GM19463 (cell line): Measurements from ENCODE around the gene TRPM8.

Experiments used
- ATAC-seq: cut with Tn5 transposase; IDR thresholded peaks from one replicate; pipeline ENCODE4 v1.9.1; 2021; ENCODE audit warnings: mild to moderate bottlenecking, moderate library complexity; ENCODE audit not compliant: unreplicated experiment

Gene TRPM8

DNA sequence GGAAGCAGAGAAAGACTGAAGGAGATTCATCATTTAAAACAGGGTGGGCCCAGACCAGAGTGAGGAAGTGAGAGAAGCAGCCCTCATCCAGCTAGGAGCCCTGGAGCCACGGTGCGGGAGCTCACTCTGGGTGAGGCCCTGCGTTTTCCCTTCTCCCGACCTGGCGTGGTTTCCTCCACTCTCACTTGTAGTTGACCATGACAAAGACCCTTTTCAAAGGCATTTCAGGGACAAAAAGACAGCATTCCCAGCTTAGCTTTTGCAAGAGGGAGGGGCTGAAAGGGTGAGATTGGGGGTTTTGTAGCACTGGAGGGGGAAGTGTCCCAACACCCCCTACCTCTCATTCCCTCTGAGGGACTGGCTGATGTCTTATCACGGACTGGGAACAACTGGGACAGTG, 56.6 kb downstream of the TRPM8 start:
- ATAC-seq, result no peak

DNA sequence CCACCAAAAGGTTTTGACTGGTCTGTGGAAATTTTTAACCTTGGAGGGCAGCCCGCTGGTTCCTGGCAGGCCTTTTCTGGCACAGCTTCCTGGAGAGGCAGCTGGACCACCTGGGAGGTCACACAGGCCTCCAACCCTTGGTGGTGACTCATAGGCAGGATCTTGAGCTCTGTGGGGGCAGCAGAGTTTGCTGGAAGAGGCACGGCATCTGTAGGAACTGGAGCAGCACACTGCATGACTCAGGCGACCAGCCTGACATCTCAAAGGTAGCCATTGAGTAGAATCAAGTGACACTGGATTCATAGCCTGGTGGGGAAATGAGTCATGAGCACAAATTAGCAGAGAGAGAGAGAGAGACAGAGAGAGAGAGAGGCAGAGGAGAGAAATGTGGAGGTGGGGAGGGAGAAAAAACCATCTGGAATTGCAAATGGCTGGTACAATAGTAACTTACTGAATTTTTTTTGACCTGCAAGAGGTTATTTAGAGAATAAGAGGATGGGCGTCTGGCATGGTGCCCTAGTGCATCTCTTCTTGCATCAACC, 57.4 kb downstream of the TRPM8 start:
- ATAC-seq, result no peak

DNA sequence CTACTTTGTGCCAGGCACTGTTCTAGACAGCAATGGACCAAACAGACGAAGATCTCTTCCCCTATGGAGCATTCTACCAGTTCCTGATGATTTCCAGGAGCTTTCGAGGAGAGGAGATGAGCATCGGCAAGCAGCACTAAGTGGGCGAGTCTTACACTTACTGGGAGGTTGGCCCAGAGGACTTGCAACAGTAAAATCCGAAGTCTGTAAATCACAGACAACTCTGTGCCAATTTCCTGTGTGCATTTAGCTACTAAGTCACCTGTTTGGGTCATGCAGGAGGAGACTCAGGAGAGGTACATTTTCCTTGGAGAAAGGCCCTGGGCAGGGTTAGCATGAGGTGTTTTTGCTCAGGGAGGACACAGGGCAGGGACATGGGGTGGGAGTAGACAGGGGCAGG, 58.9 kb downstream of the TRPM8 start:
- ATAC-seq, result no peak

DNA sequence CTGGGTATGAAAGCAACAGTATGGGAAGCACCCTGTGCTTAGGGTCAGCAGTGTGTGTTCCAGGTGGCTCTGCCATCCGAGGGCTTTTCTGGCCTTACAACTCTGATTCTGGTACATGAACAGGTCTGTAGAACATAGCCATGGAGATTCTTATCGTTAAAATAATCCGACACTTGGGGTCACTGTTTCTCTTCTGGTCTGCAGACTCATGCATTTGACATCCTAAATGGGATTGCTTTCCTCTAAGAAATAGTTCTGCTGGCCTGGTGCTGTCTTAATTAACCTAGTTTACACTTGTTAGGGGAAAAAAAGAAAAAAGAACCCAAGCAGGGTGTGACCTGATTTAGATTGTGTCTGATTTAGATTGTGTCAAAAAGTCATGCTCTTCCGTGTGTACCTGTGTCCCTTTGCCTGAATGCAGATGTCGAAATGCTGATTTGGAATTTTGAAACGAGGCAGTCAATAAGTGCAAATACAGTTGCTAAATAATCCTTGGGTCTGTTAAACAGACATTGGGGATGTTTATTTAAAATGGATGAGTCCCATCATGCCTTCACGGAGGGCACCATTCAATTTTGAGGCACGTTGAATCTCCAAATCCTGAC, 59.6 kb downstream of the TRPM8 start:
- no peak for ATAC-seq

DNA sequence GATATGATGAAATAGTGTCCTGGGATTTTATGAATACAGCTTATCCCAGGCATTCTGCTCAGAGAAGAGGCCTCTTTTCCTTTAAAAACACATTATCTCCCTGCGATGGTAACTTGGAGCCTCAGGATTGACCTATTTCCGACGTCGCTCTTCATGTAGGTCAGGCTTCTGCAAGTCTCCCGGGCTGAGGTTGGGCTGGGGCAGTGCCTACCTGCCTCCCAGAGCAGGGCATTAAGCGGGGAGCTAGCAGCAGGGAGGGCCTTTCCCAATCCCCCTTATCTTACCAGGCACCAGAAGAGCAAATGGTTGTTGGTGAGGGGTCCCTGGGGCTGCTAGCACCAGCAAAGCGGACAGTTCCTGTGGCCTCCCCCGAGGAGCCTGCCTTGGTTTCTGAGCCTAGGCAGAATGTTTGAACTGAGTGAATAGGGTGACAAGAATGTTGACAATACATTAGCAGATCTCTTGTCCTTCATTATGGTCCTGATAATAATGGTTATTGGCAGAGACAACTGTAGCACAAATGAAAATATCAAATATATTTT, 60.2 kb downstream of the TRPM8 start:
- ATAC-seq, result no peak

DNA sequence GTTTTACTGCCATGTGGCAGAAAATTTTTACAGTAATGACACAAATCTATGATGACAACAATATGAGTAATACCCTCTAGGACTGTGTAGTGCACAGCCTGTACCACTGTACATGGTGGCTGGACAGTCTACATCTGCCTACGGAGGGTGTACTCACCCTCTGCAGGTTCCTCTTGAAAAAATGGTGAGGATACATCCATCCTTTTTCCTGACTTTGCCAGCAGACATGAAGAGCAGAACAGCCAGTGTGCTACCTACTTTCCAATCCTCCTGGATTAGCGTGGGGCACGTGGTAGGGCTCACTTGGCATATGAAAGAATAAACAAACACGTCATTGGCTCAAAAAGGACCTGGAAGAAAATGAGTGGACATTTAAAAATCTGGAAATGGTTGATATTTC, 62.6 kb downstream of the TRPM8 start:
- no peak for ATAC-seq

DNA sequence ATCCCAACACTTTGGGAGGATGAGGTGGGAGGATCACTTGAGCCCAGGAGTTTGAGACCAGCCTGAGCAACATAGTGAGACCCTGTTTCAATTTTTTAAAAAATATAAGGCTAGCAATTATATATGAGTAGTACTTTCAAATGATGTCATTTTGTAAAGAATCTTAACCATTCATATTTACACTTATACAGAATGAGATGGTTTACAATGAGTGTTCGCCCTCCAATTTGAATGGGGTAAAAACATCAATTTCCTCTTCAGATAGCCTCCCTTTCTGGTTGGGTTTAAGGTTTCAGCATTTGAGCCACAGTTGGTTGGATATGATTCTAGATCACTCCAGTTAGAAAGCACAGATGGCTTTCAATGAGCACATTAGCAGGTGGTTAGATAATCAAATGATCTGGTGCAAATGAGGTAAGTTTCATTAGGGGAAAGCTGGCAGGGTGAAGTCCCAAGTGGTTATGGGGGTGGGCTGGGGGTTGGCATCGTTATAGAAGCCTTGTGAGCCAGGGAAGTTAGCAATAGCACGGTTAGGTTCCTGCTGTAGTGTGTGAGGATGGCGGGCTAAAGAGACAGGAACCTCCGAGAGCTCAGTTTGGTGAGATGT, 63.9 kb downstream of the TRPM8 start:
- no peak for ATAC-seq

DNA sequence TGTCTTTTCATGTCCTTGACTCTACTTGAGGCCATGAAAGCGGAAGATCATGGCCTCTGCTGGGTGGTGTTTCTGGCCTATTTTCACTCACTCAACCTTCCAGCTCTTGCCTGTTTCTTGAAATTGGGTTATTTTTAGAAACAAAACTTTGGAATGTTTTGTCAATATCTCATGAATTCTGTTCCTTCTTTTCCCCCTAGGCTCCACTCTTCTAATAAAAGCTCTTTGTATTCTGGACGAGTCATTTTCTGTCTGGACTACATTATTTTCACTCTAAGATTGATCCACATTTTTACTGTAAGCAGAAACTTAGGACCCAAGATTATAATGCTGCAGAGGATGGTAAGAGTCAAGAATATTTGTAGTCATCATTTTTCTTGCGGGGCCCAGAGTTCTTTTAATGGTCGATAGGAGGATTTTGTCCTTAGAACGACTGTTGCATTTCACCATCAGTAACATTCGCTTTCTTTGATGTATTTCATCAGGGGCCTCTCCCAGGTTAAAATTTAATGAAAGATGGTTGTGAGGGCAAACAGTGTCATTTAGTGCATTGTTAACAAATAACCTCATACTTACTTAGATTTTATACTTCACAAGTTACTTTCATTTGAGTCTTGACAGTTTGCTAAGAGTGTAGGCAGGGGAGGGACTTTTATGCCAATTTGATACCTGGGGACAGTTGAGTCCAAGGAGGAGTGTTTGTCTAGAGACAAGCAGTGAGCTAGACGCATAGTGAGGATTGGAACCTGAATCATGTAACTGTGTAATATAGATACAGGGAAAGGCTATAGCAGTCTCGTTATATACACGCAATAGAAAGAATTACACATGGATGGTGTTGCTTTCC, 64.6 kb downstream of the TRPM8 start:
- no peak for ATAC-seq

DNA sequence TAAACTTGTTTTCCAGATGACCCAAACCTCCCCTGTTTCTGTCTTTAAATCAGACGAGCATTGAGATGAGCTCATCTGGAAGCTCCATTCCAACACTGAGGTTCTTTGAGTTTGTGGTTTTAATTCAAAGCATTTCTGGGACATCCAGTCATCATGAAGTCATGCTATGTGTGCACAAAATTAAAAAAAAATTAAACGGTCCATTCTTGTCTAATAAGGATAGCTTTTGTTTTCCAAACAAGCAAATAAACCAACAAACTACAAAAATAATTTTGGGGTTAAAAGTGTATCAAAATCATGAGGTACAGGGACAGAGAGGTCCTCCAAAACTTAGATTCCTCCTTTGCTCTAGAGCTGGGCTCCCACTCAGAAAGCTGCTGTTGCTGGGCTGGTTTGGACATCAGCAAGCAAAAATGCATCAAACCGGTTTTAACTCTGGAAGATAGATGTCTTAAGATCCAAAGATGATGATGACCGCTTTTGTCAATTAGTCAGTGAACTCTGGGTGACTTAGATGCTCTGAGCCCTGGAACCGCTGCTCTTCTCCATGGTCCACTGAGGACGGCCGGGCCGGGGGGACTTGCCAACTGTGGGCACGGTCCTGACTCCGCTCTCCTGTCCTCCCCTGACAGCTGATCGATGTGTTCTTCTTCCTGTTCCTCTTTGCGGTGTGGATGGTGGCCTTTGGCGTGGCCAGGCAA, 65.4 kb downstream of the TRPM8 start:
- ATAC-seq, result no peak

DNA sequence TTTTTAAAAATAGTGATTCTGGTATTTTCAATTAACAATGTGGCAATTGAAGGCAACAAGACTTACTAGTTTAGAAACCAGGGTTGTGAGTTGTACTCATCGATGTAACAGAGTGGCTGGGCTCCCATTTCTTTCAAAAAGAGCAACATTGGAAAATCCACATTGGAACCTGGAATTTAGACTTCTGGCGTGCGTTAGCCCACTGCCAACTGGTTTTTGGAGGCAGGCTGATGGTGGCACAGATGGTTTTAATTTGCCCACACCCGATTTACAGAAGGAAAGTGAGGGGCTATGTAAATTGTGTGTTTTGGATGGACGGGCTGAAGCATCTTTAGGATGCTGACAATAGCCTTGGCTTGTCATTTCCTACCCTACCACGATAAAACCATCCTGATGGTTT, 66.3 kb downstream of the TRPM8 start:
- no peak for ATAC-seq

DNA sequence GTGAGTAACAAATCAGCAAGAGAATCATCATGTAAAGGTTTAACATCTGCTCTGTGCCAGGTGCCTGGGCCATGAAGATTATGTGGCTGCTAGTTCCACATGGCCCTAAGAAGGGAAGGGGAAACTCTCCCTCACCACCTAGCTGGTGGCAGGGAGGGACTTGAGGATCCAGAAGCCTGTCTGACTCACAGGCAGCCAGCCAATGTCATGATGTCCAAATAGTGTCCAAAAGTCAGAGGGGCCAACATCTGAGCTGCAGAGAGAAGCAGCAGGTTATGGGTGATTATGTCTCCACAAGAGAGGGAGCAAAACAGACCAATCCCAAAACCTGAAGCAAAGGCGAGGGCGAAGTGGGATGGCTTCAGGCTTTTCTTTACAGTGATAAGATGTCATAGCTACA, 71.4 kb downstream of the TRPM8 start:
- no peak for ATAC-seq

DNA sequence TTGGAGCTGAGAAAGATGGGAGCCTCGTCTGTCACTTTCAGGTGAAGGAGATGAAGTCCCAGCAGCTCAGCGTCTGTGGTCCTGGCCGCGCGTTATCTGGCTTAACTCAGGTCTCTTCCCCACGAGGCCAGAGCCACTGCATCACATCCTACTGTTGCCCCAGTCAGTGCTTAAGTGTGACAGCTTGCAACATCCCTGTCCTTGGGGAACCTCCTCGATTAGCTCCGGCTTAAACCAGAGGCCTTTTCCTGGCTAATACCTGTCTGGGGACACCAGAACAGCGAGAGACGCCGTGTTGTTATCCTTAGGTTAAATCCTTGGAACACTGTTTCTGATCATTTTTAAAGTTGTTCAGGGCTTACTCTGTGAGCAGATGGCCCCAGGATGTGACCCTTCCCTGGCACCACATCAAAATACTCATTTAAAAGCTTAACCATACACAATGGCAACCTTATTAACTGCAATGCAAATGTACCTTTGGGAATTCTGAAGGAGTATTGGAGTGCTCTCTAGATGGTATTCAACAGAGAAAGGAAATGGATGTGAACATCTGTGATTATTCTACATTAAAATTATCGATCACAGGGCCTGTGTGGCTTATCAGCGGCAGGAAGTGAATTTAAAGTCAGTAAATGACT, 72.2 kb downstream of the TRPM8 start:
- ATAC-seq, result no peak

DNA sequence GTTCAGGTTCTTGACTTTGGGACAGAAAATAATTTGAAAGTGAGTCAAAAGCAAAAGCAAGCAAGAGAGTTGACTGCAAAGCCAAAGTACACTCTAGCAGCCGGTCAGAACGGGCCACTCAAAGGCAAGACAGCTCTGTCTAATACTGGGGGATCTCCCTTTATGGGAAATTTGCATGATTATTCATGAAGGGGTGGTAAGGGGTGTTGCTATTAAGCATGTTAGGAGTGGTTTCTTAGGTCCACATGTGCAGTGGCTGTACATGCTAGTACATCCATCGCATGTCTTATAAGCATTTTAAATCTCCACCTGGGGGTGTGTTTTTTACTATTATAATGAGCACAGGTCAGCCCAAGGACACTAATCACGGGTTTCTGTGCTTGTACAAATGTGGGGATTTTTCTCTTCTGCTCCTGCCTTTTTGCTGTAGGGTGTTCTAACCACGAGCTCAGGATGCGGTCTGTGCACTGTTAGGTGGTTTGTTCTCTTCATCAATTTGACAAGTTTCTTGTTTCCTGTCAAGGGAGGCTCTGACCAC, 73.2 kb downstream of the TRPM8 start:
- ATAC-seq, result peak; percentile 70

DNA sequence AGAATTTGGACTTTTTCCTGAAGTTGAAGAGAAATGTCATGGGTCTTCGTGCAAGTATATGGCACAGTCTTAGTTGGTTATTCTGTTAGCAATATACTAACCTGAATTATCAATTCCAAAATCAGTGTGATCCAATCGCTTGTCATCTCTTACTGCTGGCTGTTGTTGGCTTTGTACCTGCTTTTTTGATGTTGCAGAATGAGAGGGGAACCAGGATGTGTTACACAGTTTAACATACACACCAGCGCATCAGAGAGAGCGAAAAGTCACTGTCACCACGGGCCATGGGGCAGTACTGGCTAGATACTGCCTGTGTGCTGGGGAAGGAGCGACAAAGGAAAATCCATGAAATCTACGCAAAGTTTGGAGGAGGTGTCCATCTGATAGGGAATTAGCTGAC, 74.0 kb downstream of the TRPM8 start:
- no peak for ATAC-seq

DNA sequence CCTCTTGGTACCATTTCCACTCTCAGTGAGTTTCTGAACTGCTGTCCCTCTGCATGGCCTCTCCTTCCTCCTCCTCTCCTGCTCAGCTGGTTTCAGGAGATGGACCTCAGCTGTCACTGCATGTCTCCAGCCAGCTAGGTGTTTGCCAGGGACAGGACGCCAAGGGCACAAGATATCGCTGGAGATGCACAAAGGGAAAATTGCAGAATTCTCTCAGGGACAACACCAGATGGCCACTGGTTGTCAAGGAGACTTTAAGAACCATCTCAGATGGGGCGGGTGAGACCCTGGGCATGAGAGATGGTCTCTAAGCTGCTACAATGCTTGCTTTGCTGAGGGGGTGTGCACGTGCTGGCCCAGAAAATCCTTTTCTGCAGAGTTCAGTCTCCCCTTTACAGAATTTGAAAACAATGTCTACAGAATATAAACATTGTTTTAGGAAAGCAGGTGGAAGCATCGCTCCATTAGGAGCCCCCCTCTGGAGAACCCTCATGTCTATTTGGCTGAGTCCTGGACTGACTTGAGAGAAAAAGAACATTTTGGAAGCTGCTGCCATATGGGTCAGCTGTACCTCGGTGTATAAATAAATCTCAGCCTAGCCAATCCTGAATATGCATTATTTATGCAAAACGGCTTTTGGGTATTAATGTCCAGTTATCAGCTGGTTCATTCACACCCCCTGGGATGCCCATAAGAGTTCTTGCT, 75.5 kb downstream of the TRPM8 start:
- no peak for ATAC-seq

DNA sequence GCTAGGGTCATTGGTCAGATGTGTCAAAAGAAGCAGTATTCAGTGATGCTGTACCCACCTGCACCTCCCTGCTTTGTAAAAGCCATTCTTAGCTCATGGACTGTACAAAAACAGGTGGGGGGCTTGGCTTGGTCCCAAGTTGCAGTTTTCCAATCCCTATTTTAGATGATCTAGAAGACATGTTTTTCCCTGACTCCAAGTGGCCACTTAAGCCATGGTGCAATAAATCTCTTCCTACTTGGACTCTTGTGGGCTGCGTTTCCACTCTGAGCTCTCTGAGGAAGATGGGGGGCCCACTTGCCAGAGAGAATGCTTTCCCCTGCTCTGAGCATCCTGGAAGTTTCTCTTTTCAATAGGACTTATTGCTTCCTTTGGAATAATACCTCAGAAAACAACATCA, 76.3 kb downstream of the TRPM8 start:
- no peak for ATAC-seq

DNA sequence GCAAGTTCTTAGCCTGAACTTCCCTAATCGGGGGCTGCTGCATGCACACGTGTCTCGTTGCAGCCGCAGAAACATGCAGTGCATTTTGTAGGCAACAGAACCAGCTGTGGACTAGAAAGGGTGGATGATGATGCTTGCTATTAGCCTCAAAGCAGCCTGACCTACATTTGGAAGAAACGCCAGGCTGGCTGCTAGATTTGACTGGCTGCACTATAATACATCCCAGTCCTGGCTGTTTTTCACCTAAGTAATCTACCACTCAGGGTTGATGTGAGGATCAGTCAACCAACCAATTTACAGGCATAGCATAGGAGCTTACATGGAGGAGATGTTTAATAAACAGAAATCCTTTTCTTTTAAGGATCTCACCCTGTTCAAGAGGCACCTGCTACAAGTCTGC, 77.0 kb downstream of the TRPM8 start:
- ATAC-seq, result no peak

DNA sequence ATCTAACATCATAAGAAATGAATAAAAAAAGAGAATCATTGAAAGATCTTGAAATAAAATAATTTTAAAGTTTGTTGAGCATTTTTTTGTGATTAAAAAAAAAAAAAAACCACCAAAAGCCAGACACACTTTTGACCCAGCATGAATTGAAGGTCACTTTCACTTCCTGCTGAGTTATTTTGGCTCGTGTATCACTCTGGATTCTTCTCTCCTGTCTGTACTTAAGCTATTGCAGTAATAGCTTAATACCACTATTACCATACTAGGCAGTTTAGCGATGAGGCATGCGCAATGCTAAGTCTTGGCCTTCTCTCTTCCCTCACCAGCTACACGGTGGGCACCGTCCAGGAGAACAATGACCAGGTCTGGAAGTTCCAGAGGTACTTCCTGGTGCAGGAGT, 78.8 kb downstream of the TRPM8 start:
- no peak for ATAC-seq

DNA sequence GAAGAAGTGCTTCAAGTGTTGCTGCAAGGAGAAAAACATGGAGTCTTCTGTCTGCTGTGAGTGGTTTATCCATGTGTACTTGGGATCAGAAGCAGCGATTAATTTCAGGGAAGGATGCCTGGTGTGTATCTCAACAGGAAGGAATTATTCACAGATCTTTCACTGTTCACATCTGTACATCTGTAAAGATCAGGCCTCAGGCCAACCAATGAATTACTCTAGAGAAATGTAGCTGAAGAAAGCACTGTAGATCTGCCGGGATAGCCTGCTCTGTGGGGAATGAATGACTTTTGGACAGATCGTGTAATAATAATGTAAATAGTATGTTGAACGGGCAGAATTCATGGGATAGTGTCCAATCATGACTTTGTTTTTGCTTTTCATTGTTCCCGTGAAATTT, 79.3 kb downstream of the TRPM8 start:
- ATAC-seq, result no peak

DNA sequence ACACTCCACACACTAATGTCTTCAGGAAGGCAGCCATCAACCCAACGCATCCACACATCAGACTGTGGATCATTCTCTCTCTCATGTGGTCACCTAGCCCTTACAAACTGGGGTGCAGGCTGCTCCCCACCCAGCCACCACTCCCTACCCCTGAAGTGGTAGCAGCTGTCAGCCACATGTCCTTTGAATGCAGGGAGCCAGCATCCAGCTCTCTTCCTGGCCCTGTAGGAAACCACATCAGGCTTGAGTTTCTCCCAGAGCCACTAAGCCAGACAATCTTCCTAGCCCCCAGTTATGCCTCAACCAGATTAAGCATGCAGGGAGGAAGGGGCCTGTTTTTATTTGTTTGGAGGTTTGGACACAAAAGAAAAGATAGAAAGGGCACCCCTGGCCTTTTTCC, 80.5 kb downstream of the TRPM8 start:
- ATAC-seq, result no peak
